ENCODE measurements around the gene PPP1R9A.

The PPP1R9A gene

DNA sequence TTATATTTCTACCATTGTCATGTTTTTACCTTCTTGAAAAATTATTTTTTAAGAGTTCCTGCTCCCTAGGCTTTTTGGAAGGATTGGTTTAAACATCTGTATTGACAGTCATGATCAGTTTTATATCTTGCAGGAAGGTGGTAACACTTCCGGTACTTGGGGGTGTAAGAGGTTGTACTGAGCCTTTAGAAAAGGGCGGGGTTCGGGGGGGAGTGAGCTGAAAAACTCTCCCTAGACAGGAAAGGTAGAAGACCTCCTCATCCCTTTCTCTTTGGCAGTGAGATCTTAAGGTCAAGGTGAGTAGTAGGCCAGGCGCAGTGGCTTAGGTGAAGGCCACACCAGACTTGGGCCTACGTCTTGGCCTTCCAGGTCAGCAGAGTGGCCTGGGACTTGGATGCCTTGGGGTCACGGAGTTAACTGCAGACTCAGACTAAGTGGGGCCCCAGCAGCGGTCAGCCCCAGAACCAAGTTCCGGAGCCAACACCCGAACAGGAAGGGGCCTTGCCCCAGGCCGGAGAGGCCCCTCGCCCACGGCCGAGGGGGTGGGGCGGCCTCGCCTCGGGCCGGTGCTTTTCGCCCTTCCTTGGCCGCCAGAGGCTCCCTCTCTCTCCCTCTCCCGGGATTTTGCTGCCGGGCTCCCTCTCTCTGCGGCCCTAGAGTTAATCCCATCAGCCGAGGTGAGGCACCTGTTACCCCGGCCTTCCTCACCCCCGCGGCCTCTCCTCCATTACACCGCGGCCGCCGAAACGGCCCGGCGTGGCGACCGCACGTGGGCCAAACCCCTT lies at the start of gene PPP1R9A:
Gene PPP1R9A, plus strand, starts transcription at position 569 of the 785 bp plus-strand sequence. CDS start 2,520 bp downstream, outside the sequence.
- DNase-seq (ENCODE audit: extremely low read depth in 1 of 2, low read depth in 1 of 2) = no peak

- no peak for DNase-seq (ENCODE audit: extremely low read depth in 1 of 2, low read depth in 1 of 2)
Observed at GRCh38 chr7:94871132-94871531, 36.3 kb upstream of the PPP1R9A start.

DNA sequence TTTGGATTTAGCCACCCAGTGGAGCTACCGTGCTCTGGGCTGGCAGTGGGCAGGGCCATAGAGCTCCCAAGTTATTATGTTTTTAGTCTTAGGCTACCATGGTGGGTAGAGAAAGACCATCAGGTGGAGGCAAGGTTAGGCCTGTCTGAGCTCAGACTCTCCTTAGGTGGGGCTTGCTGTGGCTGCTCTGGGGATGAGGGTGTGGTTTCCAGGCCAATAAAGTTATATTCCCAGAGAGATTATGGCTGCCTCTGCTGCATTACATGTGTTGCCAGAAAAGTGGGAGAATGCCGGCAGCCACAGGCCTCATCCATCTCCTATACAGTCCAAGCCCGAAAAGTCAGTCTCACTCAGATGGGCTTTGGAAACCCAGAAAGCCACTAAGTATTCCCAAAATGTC lies 34.2 kb upstream of the PPP1R9A start:
- DNase-seq (ENCODE audit: extremely low read depth in 1 of 2, low read depth in 1 of 2) = no peak

DNA sequence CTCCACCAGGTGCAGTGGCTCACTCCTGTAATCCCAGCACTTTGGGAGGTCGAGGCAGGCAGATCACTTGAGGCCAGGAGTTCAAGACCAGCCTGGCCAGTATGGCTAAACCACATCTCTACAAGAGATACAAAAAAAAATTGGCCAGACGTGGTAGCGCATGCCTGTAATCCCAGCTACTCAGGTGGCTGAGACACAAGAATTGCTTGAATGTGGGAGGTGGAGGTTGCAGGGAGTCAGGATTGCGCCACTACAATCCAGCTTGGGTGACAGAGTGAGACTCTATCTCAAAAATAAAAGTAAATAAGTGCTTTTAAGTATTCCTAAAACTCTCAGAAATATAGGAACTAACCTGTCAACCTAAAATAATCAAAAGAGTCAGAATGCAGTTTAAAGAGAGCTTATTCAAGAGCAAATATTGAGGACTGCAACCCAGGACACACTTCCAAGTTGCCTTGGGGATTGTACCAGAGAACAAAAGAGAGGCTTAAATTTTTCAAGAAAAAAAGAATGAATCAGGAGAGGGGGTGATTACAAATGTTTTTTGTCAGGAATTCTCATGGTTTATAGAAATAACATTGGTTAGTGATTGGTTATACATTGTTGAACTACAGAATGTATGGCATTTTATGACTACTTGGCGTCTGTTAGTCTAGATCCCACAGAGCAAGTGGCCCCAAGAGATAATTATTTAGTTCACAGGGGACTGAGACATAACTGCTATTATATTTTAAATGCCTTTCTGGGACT lies 33.2 kb upstream of the PPP1R9A start:
- no peak for DNase-seq (ENCODE audit: extremely low read depth in 1 of 2, low read depth in 1 of 2)

DNA sequence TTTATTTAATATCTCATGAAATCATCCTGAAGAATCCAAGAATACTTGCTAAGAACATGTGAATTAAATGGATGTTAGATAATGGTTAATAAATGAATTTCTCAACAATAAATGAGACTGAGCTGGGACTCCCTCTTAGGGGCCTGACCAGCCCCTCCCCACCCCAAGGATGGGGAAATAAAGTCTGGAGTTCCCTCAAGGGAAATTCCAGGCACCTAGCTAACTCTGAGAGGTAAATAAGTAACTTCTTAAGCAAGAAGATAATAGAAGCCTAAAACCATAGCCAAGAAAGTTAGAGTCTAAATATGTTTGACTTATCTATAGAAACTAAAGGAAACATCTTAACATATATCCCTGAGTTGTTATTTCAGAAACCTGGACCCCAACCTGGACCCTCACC lies 32.2 kb upstream of the PPP1R9A start:
- no peak for DNase-seq (ENCODE audit: extremely low read depth in 1 of 2, low read depth in 1 of 2)

- no peak for DNase-seq (ENCODE audit: extremely low read depth in 1 of 2, low read depth in 1 of 2)
Observed at GRCh38 chr7:94877731-94878670, 29.4 kb upstream of the PPP1R9A start.

- no peak for DNase-seq (ENCODE audit: extremely low read depth in 1 of 2, low read depth in 1 of 2)
Observed at GRCh38 chr7:94882891-94883290, 24.5 kb upstream of the PPP1R9A start.

DNA sequence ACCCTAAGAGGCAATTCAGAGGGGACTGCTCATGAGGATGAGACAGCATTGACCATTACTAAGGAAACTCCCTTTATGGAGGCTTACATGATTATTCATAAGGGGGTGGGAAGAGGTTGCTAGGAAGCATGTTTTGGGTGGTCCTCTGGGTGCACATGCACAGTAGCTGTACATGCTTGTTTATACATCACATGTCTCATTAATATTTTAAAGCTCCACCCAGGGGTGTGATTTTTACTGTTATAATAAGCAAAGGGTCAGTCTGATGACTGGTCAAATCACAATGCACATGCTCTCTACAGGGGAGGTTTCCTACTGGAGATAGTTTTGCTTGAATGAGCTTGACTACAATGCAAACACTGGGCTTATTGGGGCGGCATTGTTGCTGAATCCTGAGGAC lies 23.8 kb upstream of the PPP1R9A start:
- no peak for DNase-seq (ENCODE audit: extremely low read depth in 1 of 2, low read depth in 1 of 2)

DNA sequence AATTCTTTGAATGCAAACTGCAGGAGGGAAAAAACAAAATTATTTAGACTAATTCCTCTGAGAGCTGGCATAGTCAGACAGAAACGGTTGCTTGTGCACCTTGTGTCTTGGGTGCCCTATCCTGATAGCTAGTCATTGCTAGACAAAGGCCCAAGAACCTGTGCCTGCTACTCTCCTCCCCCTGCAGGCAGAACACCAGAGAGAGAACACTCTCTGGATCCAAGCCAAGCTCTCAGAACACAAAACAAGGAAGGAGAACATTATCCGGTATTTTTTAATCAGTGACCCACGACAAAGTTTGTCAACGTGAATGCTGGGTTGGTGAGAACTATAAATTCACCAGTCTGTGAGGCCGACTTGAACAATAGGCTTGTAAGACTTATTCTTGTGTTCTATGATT lies 18.8 kb upstream of the PPP1R9A start:
- no peak for DNase-seq (ENCODE audit: extremely low read depth in 1 of 2, low read depth in 1 of 2)

DNA sequence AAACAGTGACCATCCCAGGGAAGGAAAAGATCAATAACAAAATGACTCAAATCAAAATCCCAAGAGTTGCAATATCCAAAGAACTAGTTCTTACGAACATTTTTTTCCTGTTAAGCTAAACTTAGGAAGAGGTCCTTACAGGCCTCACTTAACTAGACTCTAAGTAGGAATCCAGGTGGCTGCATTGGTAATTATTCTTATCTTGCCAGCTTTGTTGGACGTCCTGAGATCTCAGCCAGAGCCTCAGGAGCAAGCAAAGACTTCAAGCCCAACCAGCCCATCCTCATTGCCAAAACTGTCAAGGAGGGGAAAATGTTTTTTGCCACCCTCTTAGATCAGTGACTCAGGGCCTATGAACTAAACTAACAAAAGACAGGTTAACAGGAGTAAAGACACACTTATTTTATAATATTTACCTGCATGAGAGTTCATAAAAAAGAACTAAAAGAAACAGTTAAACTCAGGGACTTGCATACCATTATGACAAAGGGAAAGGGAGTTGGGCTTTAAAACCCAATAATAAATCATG lies 18.3 kb upstream of the PPP1R9A start:
- no peak for DNase-seq (ENCODE audit: extremely low read depth in 1 of 2, low read depth in 1 of 2)

GRCh38 chr7:94890216-94890615 lies 17.2 kb upstream of the PPP1R9A start:
- no peak for DNase-seq (ENCODE audit: extremely low read depth in 1 of 2, low read depth in 1 of 2)

GRCh38 chr7:94893661-94894060 lies 13.7 kb upstream of the PPP1R9A start:
- no peak for DNase-seq (ENCODE audit: extremely low read depth in 1 of 2, low read depth in 1 of 2)

DNA sequence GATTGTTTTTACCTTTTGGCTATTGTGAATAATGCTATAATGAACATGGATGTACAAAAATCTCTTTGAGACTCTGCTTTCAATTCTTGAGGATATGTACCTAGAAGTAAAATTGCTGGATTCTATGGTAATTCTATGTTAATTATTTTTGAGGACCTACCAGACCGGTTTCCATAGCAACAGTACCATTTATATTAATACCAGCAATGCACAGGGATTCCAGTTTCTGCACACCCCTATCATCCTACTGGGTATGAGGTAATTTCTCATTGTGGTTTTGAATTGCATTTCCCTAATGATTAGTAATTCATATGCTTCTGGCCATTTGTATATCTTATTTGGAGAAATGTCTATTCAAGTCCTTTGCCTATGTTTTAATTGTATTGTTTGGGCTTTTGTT lies 9.9 kb upstream of the PPP1R9A start:
- no peak for DNase-seq (ENCODE audit: extremely low read depth in 1 of 2, low read depth in 1 of 2)

DNA sequence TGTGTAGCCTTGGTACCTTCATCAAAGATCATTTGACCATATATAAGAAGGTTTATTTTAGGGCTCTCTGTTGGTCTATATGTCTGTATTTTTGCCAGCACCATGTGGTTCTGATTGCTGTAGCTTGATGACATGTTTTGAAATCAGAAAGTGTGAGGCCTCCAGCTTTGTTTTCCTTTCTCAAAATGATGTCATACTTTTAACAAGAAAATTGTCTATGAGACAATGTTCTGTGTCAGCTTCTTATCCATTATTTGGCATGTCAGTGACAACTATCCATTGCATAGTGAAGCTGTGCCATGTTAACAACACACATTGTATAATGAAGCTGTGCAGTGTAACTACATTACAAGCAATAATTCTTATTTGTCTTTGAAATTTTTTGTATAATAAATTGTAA lies 9.1 kb upstream of the PPP1R9A start:
- no peak for DNase-seq (ENCODE audit: extremely low read depth in 1 of 2, low read depth in 1 of 2)

- DNase-seq (ENCODE audit: extremely low read depth in 1 of 2, low read depth in 1 of 2) = no peak
Observed at GRCh38 chr7:94901981-94902380, 5.4 kb upstream of the PPP1R9A start.

DNA sequence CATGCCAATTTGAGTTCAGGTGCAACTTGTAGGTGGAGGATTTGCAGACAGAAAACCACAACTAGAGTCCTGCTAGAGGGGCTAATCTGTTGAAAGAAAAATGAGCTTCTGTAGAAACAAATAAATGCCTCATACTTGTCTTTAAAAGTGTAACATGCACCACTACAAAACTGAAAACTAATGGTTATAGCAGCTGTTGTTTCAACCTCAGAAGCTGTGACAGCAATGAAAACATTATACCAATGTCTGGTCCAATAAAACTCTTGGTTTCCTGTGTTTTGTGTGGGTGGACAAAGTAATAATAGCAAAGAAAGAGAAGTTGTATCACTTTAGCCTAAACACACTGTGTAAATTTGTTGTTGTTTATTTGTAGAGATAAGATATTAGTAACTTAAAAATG lies 3.4 kb upstream of the PPP1R9A start:
- DNase-seq (ENCODE audit: extremely low read depth in 1 of 2, low read depth in 1 of 2) = no peak

DNA sequence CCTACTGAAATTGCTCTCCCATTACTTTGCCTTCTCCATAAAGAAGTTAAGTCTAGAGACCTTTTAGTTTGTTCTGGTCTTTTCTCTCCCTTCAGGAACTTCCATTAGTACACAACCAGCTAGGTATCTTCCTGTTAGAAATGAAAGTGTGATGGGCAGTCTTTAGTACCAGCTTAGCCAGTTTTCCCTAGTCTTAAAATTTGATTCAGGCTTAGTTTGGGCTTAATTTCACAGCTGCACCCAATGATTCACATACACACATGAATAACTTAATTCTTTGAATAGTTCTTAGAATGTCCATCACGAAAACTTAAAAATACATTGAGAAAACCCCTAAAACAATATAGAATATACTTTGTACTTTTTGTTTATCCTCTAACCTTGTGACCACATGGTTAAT lies 2.4 kb upstream of the PPP1R9A start:
- no peak for DNase-seq (ENCODE audit: extremely low read depth in 1 of 2, low read depth in 1 of 2)

GRCh38 chr7:94906065-94906851 lies 1.1 kb upstream of the PPP1R9A start:
- DNase-seq (ENCODE audit: extremely low read depth in 1 of 2, low read depth in 1 of 2) = no peak

DNA sequence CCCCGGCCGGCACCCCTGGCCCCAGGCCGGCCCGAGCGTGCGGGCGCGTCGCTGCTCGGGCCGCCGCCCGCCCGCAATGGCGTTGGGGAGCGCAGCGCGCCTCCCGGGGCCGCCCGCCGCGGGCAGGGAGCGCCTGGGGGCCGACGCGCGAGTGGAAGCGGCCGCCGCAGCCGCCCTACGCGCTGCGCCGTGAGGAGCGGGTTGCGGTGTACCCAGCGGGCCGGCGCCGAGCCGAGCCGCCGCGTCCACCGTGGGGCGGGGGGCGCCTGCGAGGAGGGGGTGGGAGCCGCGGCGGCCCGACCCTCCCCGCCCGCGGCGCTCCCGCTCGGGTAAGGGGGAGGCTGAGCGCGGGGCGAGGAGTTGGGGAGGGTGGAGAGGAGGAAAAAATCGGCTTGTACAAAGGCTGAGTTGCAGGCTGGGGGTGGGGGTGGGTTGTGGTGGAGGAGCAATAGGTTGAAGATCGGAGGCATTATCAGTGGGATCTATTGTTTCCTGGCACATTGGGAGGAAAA lies 473 bp downstream of the PPP1R9A start:
- DNase-seq (ENCODE audit: extremely low read depth in 1 of 2, low read depth in 1 of 2) = no peak
